Measurements from ENCODE around the gene PVR. TPM values are rescaled to one million over a fixed set of nuclear protein-coding genes. Genes with fewer than 3 reads are reported as not detected.

The PVR gene
- total RNA-seq, 2 experiments from 2014 or later = not detected

DNA sequence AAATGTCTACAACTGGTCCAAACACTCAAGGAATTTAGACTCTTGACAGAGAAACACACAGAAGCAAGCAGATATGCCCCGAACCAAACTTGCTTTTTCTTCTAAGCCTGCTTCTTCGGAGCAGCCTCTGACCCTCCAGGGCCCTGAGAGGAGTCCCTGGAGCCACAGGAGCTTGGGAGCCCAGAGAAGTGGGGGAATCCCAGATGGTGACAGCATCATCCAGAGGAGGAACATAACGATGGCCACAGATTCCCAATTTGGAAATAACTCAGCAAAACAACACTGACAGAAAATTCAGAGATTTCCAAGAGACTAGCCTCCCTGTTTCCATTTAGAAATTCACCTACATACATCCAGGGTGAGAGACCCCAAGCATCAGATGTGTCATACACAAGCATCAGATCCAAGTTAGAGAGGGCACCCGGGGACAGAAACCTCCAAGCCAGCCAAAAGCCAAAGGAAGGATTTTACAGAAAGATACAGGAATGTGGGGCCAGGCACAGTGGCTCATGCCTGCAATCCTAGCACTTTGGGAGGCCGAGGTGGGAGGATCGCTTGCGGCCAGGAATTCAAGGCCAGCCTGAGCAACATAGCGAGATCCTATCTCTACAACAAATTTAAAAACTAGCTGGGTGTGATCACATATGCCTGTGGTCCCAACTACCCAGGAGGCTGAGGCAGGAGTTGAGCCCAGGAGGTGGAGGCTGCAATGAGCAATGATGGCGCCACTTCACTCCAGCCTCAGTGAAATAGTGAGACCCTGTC is 2.0 kb upstream of the PVR start:
- Histone ChIP-seq H3K79me2 (ENCODE audit: insufficient read depth, low read depth, low read length) (no peaks in the 10 kb centered on the region), H3K9me2 (ENCODE audit: insufficient read depth, low read length) (no peaks in the 10 kb centered on the region), H3K36me3 (ENCODE audit: insufficient read depth, low read length) (no peaks in the 10 kb centered on the region), H4K20me1 (ENCODE audit: insufficient read depth, low read length) (no peaks in the 10 kb centered on the region), H3K4me2 (ENCODE audit: low read length) (no peak overlapping the region), H3K4me1 (ENCODE audit: insufficient read depth, low read length, poor library complexity, severe bottlenecking) (no peaks in the 10 kb centered on the region), H2AFZ (ENCODE audit: low read length) (no peak overlapping the region), H3K4me3 (ENCODE audit: low read depth, low read length, poor library complexity, severe bottlenecking) (no peak overlapping the region), H3K27ac (ENCODE audit: low read depth, low read length, poor library complexity, severe bottlenecking) (no peak overlapping the region), H3K9me3 (ENCODE audit: low read length) (no peaks in the 10 kb centered on the region)
- BruUV-seq (replicated peaks) = no TSS peak
- no peak for DNase-seq (ENCODE audit: low spot score)
- intact Hi-C loops (cut with micrococcal nuclease; ENCODE audit: unreplicated experiment) = no loop called here
- ChIA-PET CTCF (ENCODE audit: unreplicated experiment) (no interaction called here), POLR2A (no interaction called here)
- TF ChIP-seq, protein P1, sequence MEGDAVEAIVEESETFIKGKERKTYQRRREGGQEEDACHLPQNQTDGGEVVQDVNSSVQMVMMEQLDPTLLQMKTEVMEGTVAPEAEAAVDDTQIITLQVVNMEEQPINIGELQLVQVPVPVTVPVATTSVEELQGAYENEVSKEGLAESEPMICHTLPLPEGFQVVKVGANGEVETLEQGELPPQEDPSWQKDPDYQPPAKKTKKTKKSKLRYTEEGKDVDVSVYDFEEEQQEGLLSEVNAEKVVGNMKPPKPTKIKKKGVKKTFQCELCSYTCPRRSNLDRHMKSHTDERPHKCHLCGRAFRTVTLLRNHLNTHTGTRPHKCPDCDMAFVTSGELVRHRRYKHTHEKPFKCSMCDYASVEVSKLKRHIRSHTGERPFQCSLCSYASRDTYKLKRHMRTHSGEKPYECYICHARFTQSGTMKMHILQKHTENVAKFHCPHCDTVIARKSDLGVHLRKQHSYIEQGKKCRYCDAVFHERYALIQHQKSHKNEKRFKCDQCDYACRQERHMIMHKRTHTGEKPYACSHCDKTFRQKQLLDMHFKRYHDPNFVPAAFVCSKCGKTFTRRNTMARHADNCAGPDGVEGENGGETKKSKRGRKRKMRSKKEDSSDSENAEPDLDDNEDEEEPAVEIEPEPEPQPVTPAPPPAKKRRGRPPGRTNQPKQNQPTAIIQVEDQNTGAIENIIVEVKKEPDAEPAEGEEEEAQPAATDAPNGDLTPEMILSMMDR (conservative IDR thresholded peaks at IDR 0.05; ENCODE audit: low read length) = no peak
- no peak for TF ChIP-seq EZH2phosphoT487 (IDR thresholded peaks at IDR 0.05; ENCODE audit: borderline replicate concordance, low read depth, low read length)

DNA sequence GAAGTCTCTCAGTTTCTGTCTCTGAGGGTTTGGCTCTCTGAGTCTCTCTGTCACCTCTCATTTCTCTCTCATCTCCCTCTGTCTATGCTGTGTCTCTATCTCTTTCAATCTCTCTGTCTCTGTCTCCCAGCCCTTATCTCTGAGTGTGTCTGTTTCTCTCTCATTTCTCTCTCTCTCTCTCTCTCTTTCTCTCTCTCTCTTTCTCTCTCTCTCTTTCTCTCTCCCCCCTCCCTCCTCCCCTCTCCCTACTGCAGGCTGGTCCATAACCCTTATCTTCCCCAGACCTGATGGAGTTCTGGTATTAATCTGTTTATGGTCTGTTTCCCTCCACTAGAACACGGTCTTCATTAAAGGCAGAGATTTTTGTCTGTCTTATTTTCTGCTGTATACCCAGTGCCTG is 1.3 kb upstream of the PVR start:
- Histone ChIP-seq H3K9me2 (ENCODE audit: insufficient read depth, low read length) (no peaks in the 10 kb centered on the region), H4K20me1 (ENCODE audit: insufficient read depth, low read length) (no peaks in the 10 kb centered on the region), H3K9me3 (ENCODE audit: low read length) (no peaks in the 10 kb centered on the region), H3K36me3 (ENCODE audit: insufficient read depth, low read length) (no peaks in the 10 kb centered on the region), H3K79me2 (ENCODE audit: insufficient read depth, low read depth, low read length) (no peaks in the 10 kb centered on the region), H3K4me2 (ENCODE audit: low read length) (no peak overlapping the region), H3K27ac (ENCODE audit: low read depth, low read length, poor library complexity, severe bottlenecking) (no peak overlapping the region), H3K4me1 (ENCODE audit: insufficient read depth, low read length, poor library complexity, severe bottlenecking) (no peaks in the 10 kb centered on the region), H3K4me3 (ENCODE audit: low read depth, low read length, poor library complexity, severe bottlenecking) (no peak overlapping the region), H2AFZ (ENCODE audit: low read length) (no peak overlapping the region)
- ChIA-PET POLR2A (no interaction called here), CTCF (ENCODE audit: unreplicated experiment) (no interaction called here)
- no peak for TF ChIP-seq EZH2phosphoT487 (IDR thresholded peaks at IDR 0.05; ENCODE audit: borderline replicate concordance, low read depth, low read length)
- TF ChIP-seq, protein P1 (conservative IDR thresholded peaks at IDR 0.05; ENCODE audit: low read length) = no peak
- intact Hi-C loops (cut with micrococcal nuclease; ENCODE audit: unreplicated experiment) = no loop called here
- no peak for DNase-seq (ENCODE audit: low spot score)
- BruUV-seq (replicated peaks) = no TSS peak

DNA sequence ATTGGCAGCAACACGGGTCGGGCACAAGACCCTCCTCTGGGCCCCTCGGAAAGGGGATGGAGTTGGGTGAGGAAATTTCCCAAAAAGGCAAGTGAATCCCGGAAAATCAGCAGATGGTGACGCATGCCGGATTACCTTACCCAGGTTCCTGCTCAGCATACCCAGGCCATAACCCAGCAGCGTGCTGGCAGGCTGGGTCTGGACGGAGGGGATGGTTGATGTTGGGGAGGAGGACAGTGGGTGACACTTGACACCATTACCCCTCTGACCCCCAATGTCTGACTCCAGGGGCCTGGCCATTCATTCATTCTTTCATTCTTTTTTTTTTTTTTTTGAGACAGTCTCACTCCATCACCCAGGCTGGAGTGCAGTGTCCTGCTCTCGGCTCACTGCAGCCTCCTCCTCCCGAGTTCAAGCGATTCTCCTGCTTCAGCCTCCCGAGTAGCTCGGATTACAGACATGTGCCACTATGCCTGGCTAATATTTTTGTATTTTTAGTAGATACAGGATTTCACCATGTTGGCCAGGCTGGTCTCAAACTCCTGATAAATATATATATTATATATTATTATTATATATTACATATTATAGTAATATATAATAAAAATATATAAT is 799 bp downstream of the PVR start:
- no peak overlapping the region for H2AFZ ChIP-seq (ENCODE audit: low read length)
- H3K4me3 ChIP-seq (ENCODE audit: low read depth, low read length, poor library complexity, severe bottlenecking) = no peak overlapping the region
- POLR2A ChIA-PET = no interaction called here
- no peaks in the 10 kb centered on the region for H3K4me1 ChIP-seq (ENCODE audit: insufficient read depth, low read length, poor library complexity, severe bottlenecking)
- H4K20me1 ChIP-seq (ENCODE audit: insufficient read depth, low read length) = no peaks in the 10 kb centered on the region
- TF ChIP-seq, protein P1 (conservative IDR thresholded peaks at IDR 0.05; ENCODE audit: low read length) = no peak
- no peak for TF ChIP-seq EZH2phosphoT487 (IDR thresholded peaks at IDR 0.05; ENCODE audit: borderline replicate concordance, low read depth, low read length)
- CTCF ChIA-PET (ENCODE audit: unreplicated experiment) = no interaction called here
- no peaks in the 10 kb centered on the region for H3K9me3 ChIP-seq (ENCODE audit: low read length)
- H3K27ac ChIP-seq (ENCODE audit: low read depth, low read length, poor library complexity, severe bottlenecking) = no peak overlapping the region
- no peaks in the 10 kb centered on the region for H3K36me3 ChIP-seq (ENCODE audit: insufficient read depth, low read length)
- BruUV-seq (replicated peaks) = no TSS peak
- no peaks in the 10 kb centered on the region for H3K9me2 ChIP-seq (ENCODE audit: insufficient read depth, low read length)
- DNase-seq (ENCODE audit: low spot score) = no peak
- no peak overlapping the region for H3K4me2 ChIP-seq (ENCODE audit: low read length)
- no peaks in the 10 kb centered on the region for H3K79me2 ChIP-seq (ENCODE audit: insufficient read depth, low read depth, low read length)
- intact Hi-C loops (cut with micrococcal nuclease; ENCODE audit: unreplicated experiment) = no loop called here
